Activated CD4-positive, alpha-beta T cell treated with anti-CD3 and anti-CD28 coated beads, Interleukin-2, amount 10 ng/mL, durations not matched to agents 7 days and 5 days (primary cell): ENCODE data around the gene ZFTA. TPM values are rescaled to one million over a fixed set of nuclear protein-coding genes. Genes with fewer than 3 reads are reported as not detected.

Source experiments
- CTCF ChIA-PET: fragments of 350-600 bp; sonication (Branson Sonifier 250); formaldehyde crosslinking; loops from one replicate; lab custom pipeline; 2021; ENCODE audit warnings: antibody characterized with exemption; lab: Charles Lee
- POLR2A ChIA-PET: fragments of 350-600 bp; sonication (Branson Sonifier 250); formaldehyde crosslinking; loops from one replicate; lab custom pipeline; 2021; ENCODE audit warnings: antibody characterized with exemption; lab: Charles Lee
- DNase-seq: peaks from one replicate; pipeline ENCODE4 v3.0.0-alpha.2; 2020
- H3K27ac Mint-ChIP-seq: one replicate; pipeline ENCODE4 v1.8.0; 2021; ENCODE audit warnings: mild to moderate bottlenecking, moderate library complexity, mixed read lengths
- H3K27me3 Mint-ChIP-seq: one replicate; pipeline ENCODE4 v1.8.0; 2021; ENCODE audit warnings: mixed read lengths
- H3K36me3 Mint-ChIP-seq: one replicate; pipeline ENCODE4 v1.8.0; 2021; ENCODE audit warnings: low read depth, mixed read lengths
- H3K4me1 Mint-ChIP-seq: one replicate; pipeline ENCODE4 v1.8.0; 2021; ENCODE audit warnings: mixed read lengths
- H3K4me3 Mint-ChIP-seq: one replicate; pipeline ENCODE4 v1.8.0; 2021; ENCODE audit warnings: mild to moderate bottlenecking, moderate library complexity, mixed read lengths
- H3K9me3 Mint-ChIP-seq: one replicate; pipeline ENCODE4 v1.8.0; 2021; ENCODE audit warnings: mixed read lengths
- total RNA-seq, 2 experiments: library from RNA; stranded (reverse); gene quantifications; one replicate each; pipeline ENCODE4 v1.2.3, GENCODE V29; 2021

ZFTA gene
- total RNA-seq, 2 experiments from 2014 or later = 1.1 TPM

- CTCF ChIA-PET = no interaction called here
- Mint-ChIP-seq H3K36me3 (peaks cover 5% of the 10 kb centered on the region), H3K9me3 (no peaks in the 10 kb centered on the region), H3K27me3 (no peaks in the 10 kb centered on the region), H3K4me3 (no peak overlapping the region), H3K27ac (no peak overlapping the region), H3K4me1 (peaks cover 3% of the 10 kb centered on the region)
- POLR2A ChIA-PET = no interaction called here
- DNase-seq = no peak
Observed at GRCh38 chr11:63761931-63762653, 6.5 kb downstream of the ZFTA start.

GRCh38 chr11:63761188-63761587 is 7.4 kb downstream of the ZFTA start:
- ChIA-PET POLR2A (no interaction called here), CTCF (no interaction called here)
- Mint-ChIP-seq H3K9me3 (no peaks in the 10 kb centered on the region), H3K4me3 (no peak overlapping the region), H3K27ac (no peak overlapping the region), H3K27me3 (no peaks in the 10 kb centered on the region), H3K36me3 (peaks cover 7% of the 10 kb centered on the region), H3K4me1 (no peaks in the 10 kb centered on the region)
- DNase-seq = no peak

GRCh38 chr11:63760487-63761079 is 8.0 kb downstream of the ZFTA start:
- H3K9me3 Mint-ChIP-seq = no peaks in the 10 kb centered on the region
- ChIA-PET CTCF (no interaction called here), POLR2A (no interaction called here)
- no peaks in the 10 kb centered on the region for H3K4me1 Mint-ChIP-seq
- H3K4me3 Mint-ChIP-seq = no peak overlapping the region
- H3K36me3 Mint-ChIP-seq = peaks cover 7% of the 10 kb centered on the region
- H3K27me3 Mint-ChIP-seq = no peaks in the 10 kb centered on the region
- no peak for DNase-seq
- H3K27ac Mint-ChIP-seq = no peak overlapping the region

GRCh38 chr11:63756919-63757761 is 11.4 kb downstream of the ZFTA start:
- H3K36me3 Mint-ChIP-seq = peaks cover 17% of the 10 kb centered on the region
- ChIA-PET CTCF (no interaction called here), POLR2A (no interaction called here)
- H3K9me3 Mint-ChIP-seq = no peaks in the 10 kb centered on the region
- H3K4me3 Mint-ChIP-seq = no peak overlapping the region
- H3K4me1 Mint-ChIP-seq = no peaks in the 10 kb centered on the region
- no peaks in the 10 kb centered on the region for H3K27me3 Mint-ChIP-seq
- no peak for DNase-seq
- no peak overlapping the region for H3K27ac Mint-ChIP-seq

GRCh38 chr11:63749624-63750023 is 19.0 kb downstream of the ZFTA start:
- CTCF ChIA-PET = no interaction called here

GRCh38 chr11:63747011-63747410 is 21.6 kb downstream of the ZFTA start:
- no peak overlapping the region for H3K4me3 Mint-ChIP-seq
- no peaks in the 10 kb centered on the region for H3K27me3 Mint-ChIP-seq
- no peak overlapping the region for H3K27ac Mint-ChIP-seq
- peaks cover 9% of the 10 kb centered on the region for H3K36me3 Mint-ChIP-seq
- DNase-seq = no peak
- H3K4me1 Mint-ChIP-seq = no peaks in the 10 kb centered on the region
- H3K9me3 Mint-ChIP-seq = no peaks in the 10 kb centered on the region
- POLR2A ChIA-PET = no interaction called here
- CTCF ChIA-PET = interaction anchor here (1.1 kb wide), 1 partner anchor 19 kb away, joined by 3 read pairs; no protein-coding TSS in a partner anchor

More at GRCh38 chr11:63749624-63750023, 19.0 kb downstream of the ZFTA start:
- no peak for DNase-seq
- H3K9me3 Mint-ChIP-seq = no peaks in the 10 kb centered on the region
- no peak overlapping the region for H3K4me3 Mint-ChIP-seq
- H3K27me3 Mint-ChIP-seq = no peaks in the 10 kb centered on the region
- peaks cover 14% of the 10 kb centered on the region for H3K36me3 Mint-ChIP-seq
- H3K27ac Mint-ChIP-seq = no peak overlapping the region
- POLR2A ChIA-PET = no interaction called here
- no peaks in the 10 kb centered on the region for H3K4me1 Mint-ChIP-seq

GRCh38 chr11:63745304-63746170 is 23.0 kb downstream of the ZFTA start:
- Mint-ChIP-seq H3K27ac (no peak overlapping the region), H3K27me3 (no peaks in the 10 kb centered on the region), H3K9me3 (no peaks in the 10 kb centered on the region), H3K4me3 (no peak overlapping the region), H3K36me3 (peaks cover 3% of the 10 kb centered on the region), H3K4me1 (no peaks in the 10 kb centered on the region)
- no peak for DNase-seq
- ChIA-PET CTCF (interaction anchor here (1.1 kb wide), 2 partner anchors 9 to 92 kb away, joined by 3 to 4 read pairs; no protein-coding TSS in a partner anchor), POLR2A (interaction anchor here (0.5 kb wide), 1 partner anchor 18 kb away, joined by 3 read pairs; no protein-coding TSS in a partner anchor)

GRCh38 chr11:63738720-63739360 is 29.7 kb downstream of the ZFTA start:
- Mint-ChIP-seq H3K27me3 (no peaks in the 10 kb centered on the region), H3K36me3 (no peaks in the 10 kb centered on the region), H3K9me3 (no peaks in the 10 kb centered on the region), H3K4me3 (no peak overlapping the region), H3K27ac (no peak overlapping the region), H3K4me1 (peaks cover 2% of the 10 kb centered on the region)
- POLR2A ChIA-PET = no interaction called here
- peak; percentile 69 for DNase-seq
- CTCF ChIA-PET = interaction anchor here (0.7 to 1.2 kb wide), 3 partner anchors 9 to 155 kb away, joined by 3 to 6 read pairs (median 3); no protein-coding TSS in a partner anchor

GRCh38 chr11:63737718-63738117 is 30.9 kb downstream of the ZFTA start:
- no peak overlapping the region for H3K4me3 Mint-ChIP-seq
- H3K4me1 Mint-ChIP-seq = peaks cover 2% of the 10 kb centered on the region
- H3K36me3 Mint-ChIP-seq = no peaks in the 10 kb centered on the region
- H3K27me3 Mint-ChIP-seq = no peaks in the 10 kb centered on the region
- DNase-seq = no peak
- ChIA-PET CTCF (interaction anchor here (1.2 kb wide), 1 partner anchor 76 kb away, joined by 6 read pairs; no protein-coding TSS in a partner anchor), POLR2A (no interaction called here)
- no peaks in the 10 kb centered on the region for H3K9me3 Mint-ChIP-seq
- H3K27ac Mint-ChIP-seq = no peak overlapping the region

GRCh38 chr11:63736864-63737263 is 31.7 kb downstream of the ZFTA start:
- Mint-ChIP-seq H3K9me3 (no peaks in the 10 kb centered on the region), H3K27me3 (no peaks in the 10 kb centered on the region), H3K27ac (no peak overlapping the region), H3K4me1 (peaks cover 2% of the 10 kb centered on the region), H3K36me3 (no peaks in the 10 kb centered on the region), H3K4me3 (no peak overlapping the region)
- CTCF ChIA-PET = interaction anchor here (1.8 kb wide), 1 partner anchor 9 kb away, joined by 4 read pairs; no protein-coding TSS in a partner anchor
- DNase-seq = no peak
- POLR2A ChIA-PET = no interaction called here

GRCh38 chr11:63729326-63729725 is 39.2 kb downstream of the ZFTA start:
- Mint-ChIP-seq H3K4me3 (no peak overlapping the region), H3K9me3 (no peaks in the 10 kb centered on the region), H3K27me3 (no peaks in the 10 kb centered on the region), H3K4me1 (no peaks in the 10 kb centered on the region), H3K36me3 (no peaks in the 10 kb centered on the region), H3K27ac (no peak overlapping the region)
- DNase-seq = no peak
- ChIA-PET CTCF (interaction anchor here (1.4 kb wide), 1 partner anchor 9 kb away, joined by 3 read pairs; no protein-coding TSS in a partner anchor), POLR2A (no interaction called here)

GRCh38 chr11:63720611-63721010 is 48.0 kb downstream of the ZFTA start:
- H3K27me3 Mint-ChIP-seq = no peaks in the 10 kb centered on the region
- H3K27ac Mint-ChIP-seq = no peak overlapping the region
- CTCF ChIA-PET = no interaction called here
- no peaks in the 10 kb centered on the region for H3K4me1 Mint-ChIP-seq
- DNase-seq = no peak
- POLR2A ChIA-PET = no interaction called here
- H3K4me3 Mint-ChIP-seq = no peak overlapping the region
- H3K9me3 Mint-ChIP-seq = no peaks in the 10 kb centered on the region
- H3K36me3 Mint-ChIP-seq = no peaks in the 10 kb centered on the region
